ENCODE results near the gene WWOX. TPM values are rescaled to one million over a fixed set of nuclear protein-coding genes. Genes with fewer than 3 reads are reported as not detected.

The WWOX gene
- polyA plus RNA-seq, 4 donors = 4.9 to 15.8 (median 7.0) TPM

- Histone ChIP-seq H3K27ac (ENCODE audit: low read depth in 1 of 3, low read length in 2 of 3) (no peak overlapping the region), H3K4me1 (ENCODE audit: control insufficient read depth in 3 of 3, insufficient read depth in 2 of 3, low read depth in 1 of 3, low read length in 2 of 3) (peaks cover 0 to 17% (median 0%) of the 10 kb centered on the region in 3 donors), H3K27me3 (ENCODE audit: control insufficient read depth in 3 of 3, insufficient read depth in 3 of 3, low read length in 3 of 3) (no peaks in the 10 kb centered on the region), H3K36me3 (ENCODE audit: control insufficient read depth in 3 of 3, insufficient read depth in 2 of 3, low read depth in 1 of 3, low read length in 3 of 3) (no peaks in the 10 kb centered on the region), H3K9me3 (ENCODE audit: control insufficient read depth in 2 of 2, insufficient read depth in 1 of 2, low read depth in 1 of 2, low read length in 1 of 2) (no peaks in the 10 kb centered on the region), H3K4me3 (ENCODE audit: low read depth in 1 of 3, low read length in 3 of 3) (no peak overlapping the region)
- FAIRE-seq = no peak
- peak in 1 of 2 donors; percentile 45 for DNase-seq
- WGBS, 3 donors = 65 to 88% (median 76%) methylated on average over 5 of the region's 5 CpGs
Observed at GRCh38 chr16:78591682-78592103, 492.2 kb downstream of the WWOX start.

DNA sequence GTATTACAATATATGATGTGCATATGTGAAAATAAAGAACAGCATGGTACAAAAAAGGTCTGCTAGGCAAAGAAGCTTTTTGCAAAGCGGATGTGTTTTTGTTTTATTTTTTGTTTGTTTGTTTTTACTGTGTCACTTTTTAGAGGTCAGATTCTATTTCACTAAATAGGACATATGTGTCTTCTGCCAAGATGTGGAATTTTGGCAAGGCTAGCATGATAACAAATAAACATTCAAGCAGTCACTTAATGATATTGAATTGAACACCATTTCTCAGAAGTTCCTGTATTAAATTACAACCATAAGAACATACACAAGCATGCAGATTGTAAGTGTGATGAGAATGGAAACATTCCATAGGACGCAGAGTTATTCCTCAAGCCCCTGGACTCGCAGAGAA is 492.7 kb downstream of the WWOX start:
- FAIRE-seq (no peak), DNase-seq (no peak)
- Histone ChIP-seq H3K36me3 (ENCODE audit: control insufficient read depth in 3 of 3, insufficient read depth in 2 of 3, low read depth in 1 of 3, low read length in 3 of 3) (no peaks in the 10 kb centered on the region), H3K27ac (ENCODE audit: low read depth in 1 of 3, low read length in 2 of 3) (no peak overlapping the region), H3K4me3 (ENCODE audit: low read depth in 1 of 3, low read length in 3 of 3) (no peak overlapping the region), H3K9me3 (ENCODE audit: control insufficient read depth in 2 of 2, insufficient read depth in 1 of 2, low read depth in 1 of 2, low read length in 1 of 2) (no peaks in the 10 kb centered on the region), H3K4me1 (ENCODE audit: control insufficient read depth in 3 of 3, insufficient read depth in 2 of 3, low read depth in 1 of 3, low read length in 2 of 3) (peaks cover 0 to 20% (median under 1%) of the 10 kb centered on the region in 3 donors), H3K27me3 (ENCODE audit: control insufficient read depth in 3 of 3, insufficient read depth in 3 of 3, low read length in 3 of 3) (no peaks in the 10 kb centered on the region)
- WGBS, 3 donors = 85 to 92% (median 86%) methylated on average over 3 of the region's 3 CpGs

GRCh38 chr16:78593352-78593751 is 493.9 kb downstream of the WWOX start:
- FAIRE-seq (no peak), DNase-seq (no peak)
- H3K4me1 ChIP-seq (ENCODE audit: control insufficient read depth in 3 of 3, insufficient read depth in 2 of 3, low read depth in 1 of 3, low read length in 2 of 3) = peaks cover 0 to 24% (median 3%) of the 10 kb centered on the region in 3 donors
- 85 to 94% (median 94%) methylated on average over 3 of the region's 3 CpGs for WGBS, 3 donors
- no peaks in the 10 kb centered on the region for H3K36me3 ChIP-seq (ENCODE audit: control insufficient read depth in 3 of 3, insufficient read depth in 2 of 3, low read depth in 1 of 3, low read length in 3 of 3)
- no peaks in the 10 kb centered on the region for H3K9me3 ChIP-seq (ENCODE audit: control insufficient read depth in 2 of 2, insufficient read depth in 1 of 2, low read depth in 1 of 2, low read length in 1 of 2)
- no peak overlapping the region for H3K27ac ChIP-seq (ENCODE audit: low read depth in 1 of 3, low read length in 2 of 3)
- H3K4me3 ChIP-seq (ENCODE audit: low read depth in 1 of 3, low read length in 3 of 3) = no peak overlapping the region
- H3K27me3 ChIP-seq (ENCODE audit: control insufficient read depth in 3 of 3, insufficient read depth in 3 of 3, low read length in 3 of 3) = no peaks in the 10 kb centered on the region

DNA sequence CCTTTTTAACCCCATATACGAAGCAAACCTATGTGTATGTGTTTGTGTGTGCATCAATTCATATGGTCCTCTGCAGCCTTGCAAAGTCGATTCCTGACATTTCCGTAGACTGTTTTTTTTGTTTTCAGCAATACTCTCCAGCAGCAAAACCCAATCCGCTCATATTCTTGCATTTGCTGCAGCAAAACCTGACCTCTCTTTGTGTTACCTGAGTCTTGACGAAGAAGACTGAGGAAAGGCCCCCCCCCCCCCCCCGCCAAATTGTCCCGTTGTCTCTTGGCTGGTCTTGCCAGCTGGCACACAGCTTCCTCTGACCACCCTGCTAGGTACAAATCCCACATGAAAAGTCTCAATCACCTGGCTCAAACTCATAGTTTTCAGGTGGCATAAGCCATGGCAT is 494.7 kb downstream of the WWOX start:
- Histone ChIP-seq H3K4me1 (ENCODE audit: control insufficient read depth in 3 of 3, insufficient read depth in 2 of 3, low read depth in 1 of 3, low read length in 2 of 3) (peaks cover 0 to 24% (median 3%) of the 10 kb centered on the region in 3 donors), H3K9me3 (ENCODE audit: control insufficient read depth in 2 of 2, insufficient read depth in 1 of 2, low read depth in 1 of 2, low read length in 1 of 2) (peaks cover 0 to under 1% of the 10 kb centered on the region in 2 donors), H3K36me3 (ENCODE audit: control insufficient read depth in 3 of 3, insufficient read depth in 2 of 3, low read depth in 1 of 3, low read length in 3 of 3) (no peaks in the 10 kb centered on the region), H3K4me3 (ENCODE audit: low read depth in 1 of 3, low read length in 3 of 3) (no peak overlapping the region), H3K27me3 (ENCODE audit: control insufficient read depth in 3 of 3, insufficient read depth in 3 of 3, low read length in 3 of 3) (no peaks in the 10 kb centered on the region), H3K27ac (ENCODE audit: low read depth in 1 of 3, low read length in 2 of 3) (no peak overlapping the region)
- no peak for DNase-seq
- 71 to 83% (median 74%) methylated on average over 7 of the region's 7 CpGs for WGBS, 3 donors
- FAIRE-seq = no peak

DNA sequence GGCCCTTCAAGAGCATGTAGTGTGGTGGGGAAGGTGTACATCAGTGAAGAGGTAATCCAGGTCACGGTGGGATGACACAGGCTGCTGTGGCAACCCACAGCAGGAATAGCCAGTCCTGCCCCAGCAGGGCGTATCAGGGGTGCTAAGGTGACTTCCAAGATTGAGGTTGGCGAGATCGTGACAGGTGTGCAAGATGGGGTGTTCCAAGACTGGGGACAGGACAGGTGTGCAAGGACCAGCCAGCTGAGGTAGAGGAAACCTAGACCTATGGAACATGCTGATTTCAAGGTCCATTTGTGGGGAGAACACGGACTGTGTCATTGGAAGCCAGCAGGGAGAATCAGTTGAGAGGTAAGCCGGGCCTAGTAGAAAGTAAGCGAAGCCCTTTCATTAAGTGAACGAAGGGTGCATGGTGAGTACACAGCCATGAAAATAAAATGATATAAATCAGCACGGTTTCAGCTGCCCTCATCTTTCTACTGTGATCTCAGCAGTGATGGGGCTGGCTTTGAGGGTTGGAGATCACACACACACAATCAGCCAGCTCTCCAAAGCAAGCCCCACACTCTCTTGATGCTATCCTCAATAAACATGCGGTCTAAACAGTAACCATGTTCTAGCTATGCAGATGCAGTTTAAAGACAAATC is 497.0 kb downstream of the WWOX start:
- H3K27me3 ChIP-seq (ENCODE audit: control insufficient read depth in 3 of 3, insufficient read depth in 3 of 3, low read length in 3 of 3) = no peaks in the 10 kb centered on the region
- 57 to 84% (median 72%) methylated on average over 10 of the region's 10 CpGs for WGBS, 3 donors
- peaks cover 0 to 19% (median 3%) of the 10 kb centered on the region in 3 donors for H3K4me1 ChIP-seq (ENCODE audit: control insufficient read depth in 3 of 3, insufficient read depth in 2 of 3, low read depth in 1 of 3, low read length in 2 of 3)
- H3K36me3 ChIP-seq (ENCODE audit: control insufficient read depth in 3 of 3, insufficient read depth in 2 of 3, low read depth in 1 of 3, low read length in 3 of 3) = no peaks in the 10 kb centered on the region
- peaks cover 0 to 8% of the 10 kb centered on the region in 2 donors for H3K9me3 ChIP-seq (ENCODE audit: control insufficient read depth in 2 of 2, insufficient read depth in 1 of 2, low read depth in 1 of 2, low read length in 1 of 2)
- peak overlapping the region in 1 of 3 donors; percentile 36 for H3K27ac ChIP-seq (ENCODE audit: low read depth in 1 of 3, low read length in 2 of 3)
- H3K4me3 ChIP-seq (ENCODE audit: low read depth in 1 of 3, low read length in 3 of 3) = no peak overlapping the region
- DNase-seq (no peak), FAIRE-seq (no peak)

DNA sequence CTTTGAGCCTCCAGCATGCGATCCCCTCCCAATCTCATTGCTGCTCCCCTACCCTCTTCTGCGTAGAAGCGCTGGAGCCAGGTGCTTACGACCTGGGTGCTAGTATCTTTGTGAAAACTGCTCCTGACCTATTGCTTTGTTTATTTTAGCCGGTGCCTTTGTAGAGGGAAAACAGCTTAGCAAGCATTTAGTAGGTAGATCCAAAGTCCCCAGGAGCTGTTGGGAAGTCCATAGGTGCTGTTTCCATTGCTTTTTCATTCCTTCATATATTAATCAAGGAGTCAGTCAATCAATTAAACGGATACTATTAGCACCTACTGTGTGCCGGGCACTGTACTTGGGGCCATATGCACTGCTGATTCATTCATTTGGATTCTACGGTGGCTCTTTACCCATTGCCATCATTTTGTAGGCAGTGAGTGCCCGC is 497.6 kb downstream of the WWOX start:
- H3K4me1 ChIP-seq (ENCODE audit: control insufficient read depth in 3 of 3, insufficient read depth in 2 of 3, low read depth in 1 of 3, low read length in 2 of 3) = peaks cover 0 to 14% (median 3%) of the 10 kb centered on the region in 3 donors
- DNase-seq (peak; percentile 79 to 82), FAIRE-seq (no peak)
- H3K36me3 ChIP-seq (ENCODE audit: control insufficient read depth in 3 of 3, insufficient read depth in 2 of 3, low read depth in 1 of 3, low read length in 3 of 3) = no peaks in the 10 kb centered on the region
- peak overlapping the region in 1 of 3 donors; percentile 36 for H3K27ac ChIP-seq (ENCODE audit: low read depth in 1 of 3, low read length in 2 of 3)
- no peak overlapping the region for H3K4me3 ChIP-seq (ENCODE audit: low read depth in 1 of 3, low read length in 3 of 3)
- WGBS, 3 donors = 30 to 78% (median 47%) methylated on average over 9 of the region's 9 CpGs
- no peaks in the 10 kb centered on the region for H3K27me3 ChIP-seq (ENCODE audit: control insufficient read depth in 3 of 3, insufficient read depth in 3 of 3, low read length in 3 of 3)
- H3K9me3 ChIP-seq (ENCODE audit: control insufficient read depth in 2 of 2, insufficient read depth in 1 of 2, low read depth in 1 of 2, low read length in 1 of 2) = peaks cover 0 to 8% of the 10 kb centered on the region in 2 donors

DNA sequence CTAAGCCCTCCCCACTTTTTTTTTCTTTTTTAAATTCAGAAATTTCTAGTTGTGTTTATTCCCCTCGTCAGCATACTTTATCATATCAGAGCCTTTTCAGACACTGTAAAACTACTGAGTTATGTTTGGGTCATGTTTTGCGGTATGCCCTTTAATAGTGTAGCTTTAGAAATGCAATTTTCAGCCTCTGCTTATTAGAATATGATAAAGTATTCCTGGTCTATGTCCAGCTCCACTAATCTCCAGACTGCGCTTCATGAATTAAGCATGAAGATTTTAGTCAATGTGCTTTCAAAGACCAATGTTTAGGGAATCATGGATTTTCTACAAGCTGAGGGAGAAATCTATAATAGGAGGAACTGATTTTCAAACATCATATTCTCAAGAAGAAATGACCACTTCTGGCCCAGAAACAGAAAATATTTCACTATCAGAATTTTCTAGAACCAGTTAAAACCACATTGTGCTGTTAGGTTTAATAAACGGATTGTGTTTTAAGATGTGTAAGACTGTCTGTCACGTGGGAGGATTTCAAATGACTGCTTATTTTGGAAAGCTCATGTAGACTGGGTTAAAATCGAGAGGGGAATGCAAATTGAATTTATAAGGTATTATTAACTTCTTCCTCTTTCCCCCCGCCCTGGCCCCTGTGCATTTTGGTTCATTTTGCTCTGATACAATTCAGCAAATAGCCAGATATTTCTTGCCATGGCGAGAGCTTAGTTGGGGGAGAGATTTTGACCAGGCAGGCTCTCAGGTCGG is 498.5 kb downstream of the WWOX start:
- FAIRE-seq (no peak), DNase-seq (no peak)
- Histone ChIP-seq H3K4me1 (ENCODE audit: control insufficient read depth in 3 of 3, insufficient read depth in 2 of 3, low read depth in 1 of 3, low read length in 2 of 3) (peaks cover 0 to 14% (median 3%) of the 10 kb centered on the region in 3 donors), H3K36me3 (ENCODE audit: control insufficient read depth in 3 of 3, insufficient read depth in 2 of 3, low read depth in 1 of 3, low read length in 3 of 3) (no peaks in the 10 kb centered on the region), H3K4me3 (ENCODE audit: low read depth in 1 of 3, low read length in 3 of 3) (no peak overlapping the region), H3K9me3 (ENCODE audit: control insufficient read depth in 2 of 2, insufficient read depth in 1 of 2, low read depth in 1 of 2, low read length in 1 of 2) (peaks cover 0 to 8% of the 10 kb centered on the region in 2 donors), H3K27ac (ENCODE audit: low read depth in 1 of 3, low read length in 2 of 3) (no peak overlapping the region), H3K27me3 (ENCODE audit: control insufficient read depth in 3 of 3, insufficient read depth in 3 of 3, low read length in 3 of 3) (no peaks in the 10 kb centered on the region)
- 82 to 88% (median 82%) methylated on average over 9 of the region's 9 CpGs for WGBS, 3 donors

GRCh38 chr16:78599271-78599670 is 499.8 kb downstream of the WWOX start:
- 91 to 94% (median 92%) methylated on average over 4 of the region's 4 CpGs for WGBS, 3 donors
- peaks cover 0 to 14% (median 3%) of the 10 kb centered on the region in 3 donors for H3K4me1 ChIP-seq (ENCODE audit: control insufficient read depth in 3 of 3, insufficient read depth in 2 of 3, low read depth in 1 of 3, low read length in 2 of 3)
- H3K4me3 ChIP-seq (ENCODE audit: low read depth in 1 of 3, low read length in 3 of 3) = no peak overlapping the region
- DNase-seq (no peak), FAIRE-seq (no peak)
- peaks cover 0 to 8% of the 10 kb centered on the region in 2 donors for H3K9me3 ChIP-seq (ENCODE audit: control insufficient read depth in 2 of 2, insufficient read depth in 1 of 2, low read depth in 1 of 2, low read length in 1 of 2)
- no peaks in the 10 kb centered on the region for H3K27me3 ChIP-seq (ENCODE audit: control insufficient read depth in 3 of 3, insufficient read depth in 3 of 3, low read length in 3 of 3)
- no peak overlapping the region for H3K27ac ChIP-seq (ENCODE audit: low read depth in 1 of 3, low read length in 2 of 3)
- H3K36me3 ChIP-seq (ENCODE audit: control insufficient read depth in 3 of 3, insufficient read depth in 2 of 3, low read depth in 1 of 3, low read length in 3 of 3) = no peaks in the 10 kb centered on the region
